GM12878 (cell line): ENCODE results near the gene MMP14. TPM values are rescaled to one million over a fixed set of nuclear protein-coding genes. Genes with fewer than 3 reads are reported as not detected.
A peak's percentile ranks its signal among the peaks of the same experiment; 100 is the strongest.

Experiments
- ATAC-seq: fragments of 200-7000 bp; cut with Tn5 transposase; 3 replicates; pipeline ENCODE4 v1.9.1; 2020; ENCODE audit warnings: mild to moderate bottlenecking, moderate library complexity
- BruUV-seq: library from RNA; stranded (reverse); fragments of 400-500 nt; replicated peaks from 2 replicates; lab custom pipeline; 2021; lab: Mats Ljungman, UMichigan
- CTCF ChIA-PET: fragments of 300-600 bp; sonication (Branson Sonifier 250); formaldehyde crosslinking; extraction: SDS; loops from one replicate; lab custom pipeline; 2021; ENCODE audit warnings: inconsistent platforms; lab: Yijun Ruan, JAX
- POLR2A ChIA-PET: fragments of 350-600 bp; formaldehyde crosslinking; extraction: SDS; loops from one replicate; lab custom pipeline; 2021; ENCODE audit warnings: inconsistent platforms; lab: Charles Lee
- RAD21 ChIA-PET: fragments of 300-600 bp; sonication (Branson Sonifier 250); formaldehyde crosslinking; loops from one replicate; lab custom pipeline; 2023; ENCODE audit warnings: antibody characterized with exemption; ENCODE audit not compliant: unreplicated experiment; lab: Charles Lee
- SMC1A ChIA-PET: fragments of 300-600 bp; sonication (Branson Sonifier 250); formaldehyde crosslinking; loops from one replicate; lab custom pipeline; 2023; ENCODE audit not compliant: unreplicated experiment, uncharacterized antibody; lab: Charles Lee
- DNase-seq: peaks from one replicate; pipeline ENCODE4 v3.0.0-alpha.2; 2011; ENCODE audit warnings: low read depth, low spot score
- FAIRE-seq: peaks from 3 replicates; lab custom pipeline; 2011; peaks lifted over from hg19 to GRCh38; lab: Jason Lieb, UNC
- H2AFZ ChIP-seq: 2 replicates; pipeline ENCODE4 v1.6.0; 2011; ENCODE audit warnings: low read depth, low read length, control low read depth; ENCODE audit not compliant: control insufficient read depth
- H3K27ac ChIP-seq: 2 replicates; pipeline ENCODE4 v1.5.1; 2011; ENCODE audit warnings: control low read depth; ENCODE audit not compliant: control insufficient read depth, insufficient read depth
- H3K27me3 ChIP-seq, 2 experiments: replicated peaks in 1 of 2; 2 replicates each; pipeline versions ENCODE4 v1.6.0 to v1.6.1; 2011; ENCODE audit warnings: low read length in 1 of 2; ENCODE audit not compliant: control insufficient read depth in 2 of 2, insufficient read depth in 2 of 2
- H3K36me3 ChIP-seq, 2 experiments: 2 replicates each; pipeline ENCODE4 v1.5.1; 2011; ENCODE audit warnings: low read length in 1 of 2; ENCODE audit not compliant: control insufficient read depth in 2 of 2, insufficient read depth in 2 of 2
- H3K4me1 ChIP-seq: 2 replicates; pipeline ENCODE4 v1.6.1; 2011; ENCODE audit warnings: mild to moderate bottlenecking, low read length, moderate library complexity, mixed read lengths; ENCODE audit not compliant: control insufficient read depth, insufficient read depth
- H3K4me2 ChIP-seq: 2 replicates; pipeline ENCODE4 v1.6.0; 2011; ENCODE audit warnings: control low read depth; ENCODE audit not compliant: control insufficient read depth, insufficient read depth
- H3K4me3 ChIP-seq: fragments of 200-600 bp; sonication (generic); 2 replicates; pipeline ENCODE4 v1.5.1; 2016
- H3K79me2 ChIP-seq: 2 replicates; pipeline ENCODE4 v1.6.0; 2011; ENCODE audit warnings: low read length; ENCODE audit not compliant: control insufficient read depth, insufficient read depth
- H3K9ac ChIP-seq: 2 replicates; pipeline ENCODE4 v1.8.0; 2011; ENCODE audit warnings: low read length, control low read depth, mixed read lengths; ENCODE audit not compliant: control insufficient read depth, insufficient read depth
- H3K9me3 ChIP-seq: replicated peaks from 3 replicates; pipeline ENCODE4 v1.5.1; 2011; ENCODE audit warnings: mild to moderate bottlenecking, low read length; ENCODE audit not compliant: control insufficient read depth, insufficient read depth
- H4K20me1 ChIP-seq: 2 replicates; pipeline ENCODE4 v1.6.0; 2011; ENCODE audit not compliant: control insufficient read depth, insufficient read depth
- KDM1A ChIP-seq: fragments of 200-600 bp; sonication (generic); IDR thresholded peaks from 2 replicates; pipeline ENCODE4 v1.6.1; 2016; ENCODE audit warnings: borderline replicate concordance
- MXI1 ChIP-seq: fragments of 150-350 bp; IDR thresholded peaks from 2 replicates; pipeline ENCODE4 v1.6.1; 2011; ENCODE audit warnings: low read depth, mild to moderate bottlenecking, inconsistent platforms, low read length, improper control_type of control experiment
- RAD21 ChIP-seq: IDR thresholded peaks from 2 replicates; pipeline ENCODE4 v1.6.1; 2011; ENCODE audit warnings: mild to moderate bottlenecking, low read depth, low read length, moderate library complexity; ENCODE audit not compliant: insufficient read depth
- RCOR1 ChIP-seq: conservative IDR thresholded peaks from 2 replicates; pipeline ENCODE4 v1.6.1; 2012; ENCODE audit warnings: low read depth, low read length, improper control_type of control experiment
- SMAD1 ChIP-seq: fragments of 450-650 bp; IDR thresholded peaks from 2 replicates; pipeline ENCODE4 v1.6.1; 2018; ENCODE audit warnings: mild to moderate bottlenecking, low read depth; ENCODE audit not compliant: partially characterized antibody
- TAF1 ChIP-seq: IDR thresholded peaks from 2 replicates; pipeline ENCODE4 v1.6.1; 2011; ENCODE audit warnings: mild to moderate bottlenecking, low read depth, low read length, borderline replicate concordance
- WGBS: methylation state at CpG from one replicate; pipeline ENCODE4 v1.1.6; 2016; ENCODE audit warnings: low lambda C conversion rate; ENCODE audit not compliant: insufficient replicate concordance, insufficient coverage; ENCODE audit errors: missing lambda C conversion rate; 5-methylcytosine and 5-hydroxymethylcytosine counted together
- in situ Hi-C: fragments of 300-500 bp; cut with MboI; formaldehyde crosslinking; loops from 9 replicates; pipeline ENCODE4 v1.14.3; 2018; ENCODE audit warnings: mixed read lengths
- intact Hi-C: fragments of 100-400 bp; cut with micrococcal nuclease; formaldehyde crosslinking; loops from one replicate; pipeline ENCODE4 v1.14.2; 2022; ENCODE audit not compliant: unreplicated experiment
- polyA plus RNA-seq, 11 experiments: library from polyadenylated mRNA; depleted of rRNA in 4 of 11; unstranded in 6 of 11; stranded (reverse) in 5 of 11; fragments of >200 nt; fragmentation: Nextera tagmentation in 4 of 11; fragmentation: Illumina TruSeq in 1 of 11; extraction: Ambion mirVana in 4 of 11; extraction: Trizol in 1 of 11; gene quantifications; 1 replicate in 1 of 11; 2 replicates in 10 of 11; pipeline versions ENCODE4 v1.2.1 to v1.2.3, GENCODE V29; 2011 to 2016; ENCODE audit warnings: inconsistent platforms in 2 of 11, missing spikeins in 2 of 11, low read depth in 1 of 11
- total RNA-seq, 4 experiments: library from RNA; depleted of rRNA in 3 of 4; stranded (reverse); fragments of >200 nt in 3 of 4; fragmentation: Illumina TruSeq in 1 of 4; extraction: Trizol in 1 of 4; gene quantifications; 2 replicates each; pipeline versions ENCODE4 v1.2.1 to v1.2.3, GENCODE V29; 2013 to 2021
- TF ChIP-seq, protein P1 (sequence below): fragments of 450-650 bp; IDR thresholded peaks from 2 replicates; pipeline ENCODE4 v1.6.1; 2017; ENCODE audit warnings: antibody characterized with exemption, mild to moderate bottlenecking, moderate library complexity
- TF ChIP-seq, protein P2 (sequence below), 3 experiments: IDR thresholded peaks in 2 of 3; conservative IDR thresholded peaks in 1 of 3; 2 replicates each; pipeline ENCODE4 v1.5.1; 2011; ENCODE audit warnings: low read depth in 3 of 3, low read length in 3 of 3, mild to moderate bottlenecking in 3 of 3, control low read depth in 2 of 3, moderate library complexity in 2 of 3, inconsistent platforms in 1 of 3, mixed read lengths in 1 of 3; ENCODE audit not compliant: control insufficient read depth in 2 of 3, insufficient read depth in 1 of 3; ENCODE audit errors: extremely low read depth in 1 of 3

MMP14 gene
- total and polyA plus RNA-seq, 10 of the 15 experiments (the other 5 are each of a cell fraction or from before 2014, with no cell fraction given), result 0.31 to 1.9 (median 0.70) TPM; not detected in 2

DNA sequence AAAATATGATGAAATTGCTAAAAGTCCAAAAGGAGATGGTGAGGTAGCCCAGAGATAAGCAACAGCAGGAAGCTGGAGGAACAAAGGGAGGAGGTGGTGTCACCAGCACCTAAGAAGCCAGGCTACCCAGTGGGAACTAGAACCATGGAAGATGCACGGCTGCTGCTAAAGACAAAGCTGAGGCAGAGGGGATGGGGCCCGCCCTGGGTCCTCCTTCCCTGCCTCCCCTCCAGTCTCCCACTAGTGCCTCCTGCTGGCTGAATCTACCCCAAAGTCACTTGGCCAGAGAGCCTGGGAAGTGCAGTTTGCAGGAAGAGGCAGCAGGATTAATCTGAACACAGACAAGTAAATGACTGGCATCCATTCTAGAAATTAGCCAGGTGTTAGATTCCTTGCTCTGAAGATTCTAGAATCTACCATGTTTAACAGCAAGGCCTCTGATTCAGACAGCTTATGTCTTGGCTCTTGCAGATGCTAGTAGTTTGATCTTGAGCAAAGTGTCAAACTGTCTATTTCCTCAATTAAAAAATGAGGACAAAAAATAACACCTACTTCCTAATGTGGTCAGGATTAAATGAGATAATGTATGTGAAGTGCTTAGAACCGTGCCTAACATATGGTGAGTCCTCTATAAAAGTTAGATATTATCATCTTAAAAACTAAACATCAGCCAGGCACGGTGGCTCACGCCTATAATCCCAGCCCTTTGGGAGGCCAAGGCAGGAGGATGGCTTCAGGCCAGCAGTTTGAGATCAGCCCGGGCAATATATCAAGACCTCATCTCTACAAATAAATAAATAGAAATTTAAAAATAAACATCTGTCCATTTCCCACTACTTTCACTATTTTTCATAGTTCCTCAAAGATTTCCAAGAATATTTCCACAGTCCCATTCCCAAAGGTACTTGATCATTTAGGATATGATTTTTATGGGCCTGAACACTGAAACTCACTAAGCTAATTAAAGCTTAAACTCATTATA lies 29.3 kb downstream of the MMP14 start:
- no TSS peak for BruUV-seq

More for the DNA sequence above, 29.3 kb downstream of the MMP14 start:
- no peak for FAIRE-seq
- H3K4me1 ChIP-seq, result peaks cover 6% of the 10 kb centered on the region; the same call in 1 of the 2 replicates
- H3K9me3 ChIP-seq, result peaks cover 4% of the 10 kb centered on the region; the same call in 1 of the 3 replicates
- no peak overlapping the region for H3K27ac ChIP-seq
- no peak for DNase-seq
- no peaks in the 10 kb centered on the region for H3K79me2 ChIP-seq
- TF ChIP-seq KDM1A (no peak), RCOR1 (no peak), RAD21 (0 out of 2 replicates have a peak, but pooled peaks have one; percentile 8), TAF1 (no peak), MXI1 (no peak), SMAD1 (no peak)
- TF ChIP-seq, protein P1, sequence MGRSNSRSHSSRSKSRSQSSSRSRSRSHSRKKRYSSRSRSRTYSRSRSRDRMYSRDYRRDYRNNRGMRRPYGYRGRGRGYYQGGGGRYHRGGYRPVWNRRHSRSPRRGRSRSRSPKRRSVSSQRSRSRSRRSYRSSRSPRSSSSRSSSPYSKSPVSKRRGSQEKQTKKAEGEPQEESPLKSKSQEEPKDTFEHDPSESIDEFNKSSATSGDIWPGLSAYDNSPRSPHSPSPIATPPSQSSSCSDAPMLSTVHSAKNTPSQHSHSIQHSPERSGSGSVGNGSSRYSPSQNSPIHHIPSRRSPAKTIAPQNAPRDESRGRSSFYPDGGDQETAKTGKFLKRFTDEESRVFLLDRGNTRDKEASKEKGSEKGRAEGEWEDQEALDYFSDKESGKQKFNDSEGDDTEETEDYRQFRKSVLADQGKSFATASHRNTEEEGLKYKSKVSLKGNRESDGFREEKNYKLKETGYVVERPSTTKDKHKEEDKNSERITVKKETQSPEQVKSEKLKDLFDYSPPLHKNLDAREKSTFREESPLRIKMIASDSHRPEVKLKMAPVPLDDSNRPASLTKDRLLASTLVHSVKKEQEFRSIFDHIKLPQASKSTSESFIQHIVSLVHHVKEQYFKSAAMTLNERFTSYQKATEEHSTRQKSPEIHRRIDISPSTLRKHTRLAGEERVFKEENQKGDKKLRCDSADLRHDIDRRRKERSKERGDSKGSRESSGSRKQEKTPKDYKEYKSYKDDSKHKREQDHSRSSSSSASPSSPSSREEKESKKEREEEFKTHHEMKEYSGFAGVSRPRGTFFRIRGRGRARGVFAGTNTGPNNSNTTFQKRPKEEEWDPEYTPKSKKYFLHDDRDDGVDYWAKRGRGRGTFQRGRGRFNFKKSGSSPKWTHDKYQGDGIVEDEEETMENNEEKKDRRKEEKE, result no peak
- TF ChIP-seq, protein P2, sequence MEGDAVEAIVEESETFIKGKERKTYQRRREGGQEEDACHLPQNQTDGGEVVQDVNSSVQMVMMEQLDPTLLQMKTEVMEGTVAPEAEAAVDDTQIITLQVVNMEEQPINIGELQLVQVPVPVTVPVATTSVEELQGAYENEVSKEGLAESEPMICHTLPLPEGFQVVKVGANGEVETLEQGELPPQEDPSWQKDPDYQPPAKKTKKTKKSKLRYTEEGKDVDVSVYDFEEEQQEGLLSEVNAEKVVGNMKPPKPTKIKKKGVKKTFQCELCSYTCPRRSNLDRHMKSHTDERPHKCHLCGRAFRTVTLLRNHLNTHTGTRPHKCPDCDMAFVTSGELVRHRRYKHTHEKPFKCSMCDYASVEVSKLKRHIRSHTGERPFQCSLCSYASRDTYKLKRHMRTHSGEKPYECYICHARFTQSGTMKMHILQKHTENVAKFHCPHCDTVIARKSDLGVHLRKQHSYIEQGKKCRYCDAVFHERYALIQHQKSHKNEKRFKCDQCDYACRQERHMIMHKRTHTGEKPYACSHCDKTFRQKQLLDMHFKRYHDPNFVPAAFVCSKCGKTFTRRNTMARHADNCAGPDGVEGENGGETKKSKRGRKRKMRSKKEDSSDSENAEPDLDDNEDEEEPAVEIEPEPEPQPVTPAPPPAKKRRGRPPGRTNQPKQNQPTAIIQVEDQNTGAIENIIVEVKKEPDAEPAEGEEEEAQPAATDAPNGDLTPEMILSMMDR (IDR thresholded peaks at IDR 0.05 in 2 of 3, conservative IDR thresholded peaks at IDR 0.05 in 1 of 3; ENCODE audit: control insufficient read depth in 2 of 3, extremely low read depth in 1 of 3, insufficient read depth in 1 of 3, low read depth in 3 of 3, low read length in 3 of 3), result peak; percentile 16 to 39 (median 37); a peak in 4 of 6 replicates
- H4K20me1 ChIP-seq, result no peaks in the 10 kb centered on the region
- H3K36me3 ChIP-seq, result no peaks in the 10 kb centered on the region
- no peaks in the 10 kb centered on the region for H3K27me3 ChIP-seq
- POLR2A ChIA-PET, result interaction anchor here (0.6 to 1.1 kb wide), 4 partner anchors 18 to 139 kb away, joined by 3 to 6 read pairs (median 4); no protein-coding TSS in a partner anchor
- CTCF ChIA-PET, result interaction anchor here (0.6 to 6.5 kb wide), 8 partner anchors 12 to 309 kb away, joined by 3 to 40 read pairs (median 4); no protein-coding TSS in a partner anchor
- H3K4me3 ChIP-seq, result no peak overlapping the region
- SMC1A ChIA-PET, result interaction anchor here (1.6 kb wide), 1 partner anchor 25 kb away, joined by 3 read pairs; no protein-coding TSS in a partner anchor
- H2AFZ ChIP-seq, result no peak overlapping the region
- no peak for ATAC-seq
- RAD21 ChIA-PET, result interaction anchor here (1.0 to 2.3 kb wide), 2 partner anchors 55 to 295 kb away, joined by 3 to 8 read pairs; no protein-coding TSS in a partner anchor
- in situ Hi-C loops (no loop called here), intact Hi-C loops (no loop called here)
- no peak overlapping the region for H3K9ac ChIP-seq
- H3K4me2 ChIP-seq, result no peak overlapping the region
- 90% methylated on average over 6 of the region's 6 CpGs for WGBS
